ENCODE measurements around the gene OTOP1. TPM values are rescaled to one million over a fixed set of nuclear protein-coding genes. Genes with fewer than 3 reads are reported as not detected.
"Not testable (repeated sequence)": the region's sequence is repeated elsewhere in the genome, so short reads cannot be mapped to it uniquely, and the experiment has no call there.

OTOP1 gene, protein sequence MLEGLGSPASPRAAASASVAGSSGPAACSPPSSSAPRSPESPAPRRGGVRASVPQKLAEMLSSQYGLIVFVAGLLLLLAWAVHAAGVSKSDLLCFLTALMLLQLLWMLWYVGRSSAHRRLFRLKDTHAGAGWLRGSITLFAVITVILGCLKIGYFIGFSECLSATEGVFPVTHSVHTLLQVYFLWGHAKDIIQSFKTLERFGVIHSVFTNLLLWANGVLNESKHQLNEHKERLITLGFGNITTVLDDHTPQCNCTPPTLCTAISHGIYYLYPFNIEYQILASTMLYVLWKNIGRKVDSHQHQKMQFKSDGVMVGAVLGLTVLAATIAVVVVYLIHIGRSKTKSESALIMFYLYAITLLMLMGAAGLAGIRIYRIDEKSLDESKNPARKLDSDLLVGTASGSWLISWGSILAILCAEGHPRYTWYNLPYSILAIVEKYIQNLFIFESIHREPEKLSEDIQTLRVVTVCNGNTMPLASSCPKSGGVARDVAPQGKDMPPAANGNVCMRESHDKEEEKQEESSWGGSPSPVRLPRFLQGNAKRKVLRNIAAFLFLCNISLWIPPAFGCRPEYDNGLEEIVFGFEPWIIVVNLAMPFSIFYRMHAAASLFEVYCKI
- total RNA-seq, result 0.32 TPM

GRCh38 chr4:4226606-4227438, at the start of gene OTOP1:
Gene OTOP1, minus strand, starts transcription at chr4:4226929. Its CDS starts 65 bp downstream, at chr4:4226864.
- ATAC-seq, result no peak

- no peak for ATAC-seq
These were observed 47.5 kb upstream of the OTOP1 start for GRCh38 chr4:4274226-4274625.

DNA sequence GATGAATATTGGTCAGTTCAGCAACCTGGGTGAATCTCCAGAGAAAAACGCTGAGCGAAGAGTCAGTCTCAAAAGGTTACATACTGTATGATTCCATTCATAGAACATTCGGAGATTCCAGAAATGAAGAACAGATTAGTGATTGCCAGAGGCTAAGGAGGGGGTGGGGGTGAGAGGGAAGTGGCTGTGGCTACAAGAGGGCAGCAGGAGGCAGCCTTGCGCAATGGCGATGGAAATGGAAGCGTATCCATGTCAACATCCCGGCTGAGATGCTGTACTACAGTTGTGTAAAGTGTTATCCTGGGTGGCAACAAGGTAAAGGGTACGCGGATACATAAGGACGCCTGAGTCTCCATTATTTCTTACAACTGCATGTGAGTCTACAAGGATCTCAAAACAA, 45.2 kb upstream of the OTOP1 start:
- no peak for ATAC-seq

- no peak for ATAC-seq
These were observed 43.8 kb upstream of the OTOP1 start for GRCh38 chr4:4270529-4270928.

GRCh38 chr4:4269856-4270255, 43.1 kb upstream of the OTOP1 start:
- no peak for ATAC-seq

DNA sequence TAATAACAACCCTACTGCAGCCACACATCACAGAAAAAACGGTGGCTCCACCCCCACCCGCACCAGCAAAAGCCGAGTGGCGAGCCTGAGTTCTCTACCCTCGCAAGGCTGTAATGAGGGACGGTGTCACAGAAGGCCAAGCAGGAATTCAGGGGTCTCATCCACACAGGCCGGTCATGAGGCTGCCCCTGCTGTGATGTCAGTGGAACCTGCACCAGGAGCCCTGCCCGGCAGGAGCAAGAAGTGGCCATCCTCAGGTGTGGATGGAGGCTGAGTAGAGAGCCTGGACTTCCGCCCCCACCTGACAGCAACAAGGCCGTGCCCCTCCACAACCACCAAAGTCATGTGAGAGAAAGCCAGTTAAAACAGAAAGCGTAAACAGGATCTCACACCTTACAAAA, 42.6 kb upstream of the OTOP1 start:
- ATAC-seq, result no peak

GRCh38 chr4:4268776-4269175, 42.0 kb upstream of the OTOP1 start:
- ATAC-seq, result no peak

- no peak for ATAC-seq
These were observed 41.3 kb upstream of the OTOP1 start for GRCh38 chr4:4267981-4268380.

GRCh38 chr4:4260185-4260751, 33.5 kb upstream of the OTOP1 start:
- ATAC-seq, result peak; percentile 61

- no peak for ATAC-seq
These were observed 32.9 kb upstream of the OTOP1 start for GRCh38 chr4:4259484-4260100.

DNA sequence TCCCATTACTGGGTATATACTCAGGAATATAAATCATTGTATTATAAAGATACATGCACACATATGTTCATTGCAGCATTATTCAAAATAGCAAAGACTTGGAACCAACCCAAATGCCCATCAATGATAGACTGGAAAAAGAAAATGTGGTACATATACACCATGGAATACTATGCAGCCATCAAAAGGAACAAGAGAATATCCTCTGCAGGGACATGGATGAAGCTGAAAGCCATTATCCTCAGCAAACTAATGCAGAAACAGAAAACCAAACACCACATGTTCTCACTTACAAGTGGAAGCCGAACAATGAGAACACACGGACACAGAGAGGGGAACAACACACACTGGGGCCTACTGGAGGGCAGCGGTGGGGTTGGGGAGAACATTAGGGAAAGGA, 31.0 kb upstream of the OTOP1 start:
- ATAC-seq, result not testable (repeated sequence)

- ATAC-seq, result no peak
These were observed 30.1 kb upstream of the OTOP1 start for GRCh38 chr4:4256799-4257198.

- ATAC-seq, result no peak
These were observed 27.9 kb upstream of the OTOP1 start for GRCh38 chr4:4254666-4255065.

DNA sequence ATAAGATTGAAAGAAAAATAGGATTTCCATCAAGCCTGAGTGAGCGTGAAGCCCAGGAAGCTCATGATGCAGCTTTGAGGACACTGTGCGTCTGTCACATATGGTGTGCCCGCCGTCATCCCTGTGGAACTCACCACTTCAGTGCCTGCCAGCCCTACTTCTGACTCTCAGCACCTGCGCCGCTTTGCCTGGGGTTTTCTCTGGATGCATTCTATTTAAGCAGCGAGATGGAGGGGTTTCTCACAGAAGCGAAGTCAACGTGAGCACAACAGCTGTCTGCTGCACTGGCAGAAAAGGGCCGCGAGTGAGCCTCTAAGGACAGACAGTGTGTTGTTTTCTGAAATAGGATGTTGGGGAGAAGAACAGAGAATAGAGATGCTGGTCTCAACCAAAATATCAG, 27.5 kb upstream of the OTOP1 start:
- ATAC-seq, result no peak

DNA sequence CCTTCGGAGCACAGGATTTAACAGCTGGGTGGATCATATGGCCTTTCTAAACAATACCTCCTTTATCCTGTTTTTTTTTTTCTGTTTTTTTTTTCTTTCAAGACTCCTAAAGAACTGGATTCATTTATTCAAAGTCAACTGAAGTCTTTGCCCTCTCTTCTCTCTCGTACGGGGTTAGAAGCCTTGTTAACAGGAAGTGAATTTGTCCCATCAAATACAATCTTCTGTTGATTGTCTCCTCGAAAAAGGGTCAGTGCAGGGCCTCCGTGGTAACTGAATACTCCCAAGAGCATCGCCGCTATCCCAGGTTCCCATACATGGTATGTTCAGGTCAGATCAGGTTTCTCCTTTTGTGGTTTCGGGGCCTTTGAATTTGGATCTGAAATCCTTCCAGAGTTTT, 23.1 kb upstream of the OTOP1 start:
- ATAC-seq, result no peak

- ATAC-seq, result not testable (repeated sequence)
These were observed 22.6 kb upstream of the OTOP1 start for GRCh38 chr4:4249342-4249741.

DNA sequence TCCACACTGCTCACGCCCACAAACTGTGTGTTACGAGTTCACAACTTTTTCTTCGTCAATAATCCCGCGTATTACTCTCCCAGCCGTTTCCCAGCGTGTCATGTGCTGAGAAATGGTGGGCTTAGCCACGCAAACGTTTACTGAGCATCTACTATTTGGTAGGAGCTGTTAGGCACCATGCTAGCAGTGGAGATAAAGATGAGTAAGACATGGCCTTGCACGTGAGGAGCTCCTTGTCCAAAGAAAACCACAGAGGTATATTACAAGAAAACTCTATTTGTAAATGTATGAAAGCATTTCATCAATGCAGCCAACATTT, 22.1 kb upstream of the OTOP1 start:
- ATAC-seq, result no peak

DNA sequence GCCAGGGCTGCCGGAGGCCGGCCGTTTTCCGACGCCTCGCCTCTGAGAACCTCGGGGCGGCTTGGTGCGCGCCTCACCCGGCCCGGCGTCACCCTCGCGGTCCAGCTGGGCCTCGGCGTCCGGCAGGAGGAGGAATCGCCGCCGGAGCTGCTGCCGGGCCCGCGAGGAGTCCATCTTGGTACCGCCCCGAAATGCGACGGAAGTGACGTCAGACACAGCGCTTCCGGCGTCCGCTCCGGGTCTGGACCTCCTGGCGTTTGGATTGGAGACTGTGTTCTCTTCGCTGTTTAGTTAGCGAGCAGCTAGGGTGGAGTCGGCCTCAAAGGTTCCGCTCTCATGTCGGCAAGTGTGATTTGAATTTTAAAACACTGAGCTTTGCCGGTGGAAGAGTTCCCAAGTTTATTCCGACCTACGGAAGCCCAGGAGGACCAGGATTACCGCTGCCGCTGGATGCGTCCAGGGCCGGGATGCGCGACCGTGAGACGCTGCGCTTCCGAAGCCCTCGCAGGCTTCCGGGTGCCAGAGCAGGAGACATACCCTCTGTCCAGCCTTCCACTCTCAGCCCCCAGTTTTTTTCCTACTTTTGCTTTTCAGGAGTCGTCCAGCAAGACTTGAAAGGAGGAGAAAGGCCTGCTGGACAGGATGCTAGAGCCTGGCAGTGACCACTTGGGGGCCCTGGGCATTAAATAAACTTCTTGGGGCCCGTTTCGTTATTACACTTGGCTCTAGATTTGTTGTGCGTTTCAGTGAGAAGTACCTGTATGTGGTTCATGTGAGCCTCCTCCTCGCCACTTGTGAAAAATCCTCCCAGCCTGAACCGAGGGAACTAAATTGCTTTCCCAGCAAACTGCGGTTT, 21.5 kb upstream of the OTOP1 start, which contains the start of gene TMEM128:
Gene TMEM128 (minus strand): TSS at position 195 of the 856 bp plus-strand sequence. CDS start 21 bp downstream, at position 174.
- peak; percentile 95 for ATAC-seq

- ATAC-seq, result peak; percentile 13
These were observed 20.9 kb upstream of the OTOP1 start for GRCh38 chr4:4247696-4248028.

DNA sequence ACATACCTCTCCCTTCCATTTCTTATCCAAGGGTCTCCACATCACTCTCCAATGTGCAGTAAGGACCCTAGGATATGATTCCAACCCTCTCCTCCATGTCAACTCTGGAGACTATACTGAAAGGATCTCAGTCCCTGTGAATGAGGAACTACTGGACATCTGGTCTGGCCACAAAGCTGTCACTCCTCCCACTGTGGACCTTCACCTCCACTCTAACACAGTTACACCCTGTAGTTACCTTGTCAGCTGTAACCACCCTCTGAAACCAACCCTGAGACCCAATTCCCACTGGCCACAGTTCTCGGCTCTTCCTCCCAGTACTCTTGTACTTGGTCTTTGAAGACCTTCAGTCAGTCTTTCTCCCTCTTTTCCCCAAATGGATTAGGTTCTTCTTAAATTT, 18.4 kb upstream of the OTOP1 start:
- ATAC-seq, result no peak

- not testable (repeated sequence) for ATAC-seq
These were observed 12.8 kb upstream of the OTOP1 start for GRCh38 chr4:4239551-4239950.

DNA sequence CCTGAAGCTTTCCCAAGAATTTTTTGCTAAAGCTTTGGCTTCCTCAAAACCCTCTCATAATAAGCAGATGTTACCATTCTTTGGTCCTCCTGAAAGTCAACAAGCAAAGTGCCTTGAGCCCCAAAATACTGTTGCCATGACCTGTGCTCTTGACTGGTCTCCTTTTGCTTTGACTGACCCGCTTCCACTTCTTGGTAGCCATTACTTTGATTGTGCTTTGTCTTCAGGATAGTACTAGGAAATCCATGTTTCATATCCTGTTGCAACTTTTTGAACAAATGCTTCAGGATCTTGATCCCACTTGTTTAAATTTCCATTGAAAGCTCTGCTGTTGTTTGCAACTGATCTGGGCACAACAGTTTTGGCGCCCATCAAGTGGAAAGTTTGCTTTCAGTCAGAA, 6.9 kb upstream of the OTOP1 start:
- ATAC-seq, result no peak
